ENCODE results near the gene PGAP6.

PGAP6 gene

GRCh38 chr16:371515-372301, 10.1 kb downstream of the PGAP6 start:
- Histone ChIP-seq H3K27me3 (no peaks in the 10 kb centered on the region), H3K27ac (peak overlapping the region; percentile 76 to 79), H3K36me3 (peaks cover 31 to 84% (median 66%) of the 10 kb centered on the region in 3 donors), H3K4me1 (peaks cover 6 to 19% (median 16%) of the 10 kb centered on the region in 4 donors), H3K4me3 (no peak overlapping the region), H3K9me3 (no peaks in the 10 kb centered on the region)
- intact Hi-C loops (cut with DNase I; ENCODE audit: low total_unique reads), result no loop called here
- peak in 1 of 2 donors; percentile 68 for DNase-seq
- TF ChIP-seq CTCF (IDR thresholded peaks at IDR 0.05), result no peak

- H3K4me3 ChIP-seq, result peak overlapping the region; percentile 62 to 65
- peaks cover 28 to 84% (median 63%) of the 10 kb centered on the region in 3 donors for H3K36me3 ChIP-seq
- no peak for TF ChIP-seq CTCF (IDR thresholded peaks at IDR 0.05)
- H3K27me3 ChIP-seq, result no peaks in the 10 kb centered on the region
- H3K9me3 ChIP-seq, result no peaks in the 10 kb centered on the region
- peak overlapping the region; percentile 76 to 79 for H3K27ac ChIP-seq
- peaks cover 6 to 19% (median 16%) of the 10 kb centered on the region in 4 donors for H3K4me1 ChIP-seq
- intact Hi-C loops (cut with DNase I; ENCODE audit: low total_unique reads), result no loop called here
- no peak for DNase-seq
Measured at GRCh38 chr16:370979-371514, 10.7 kb downstream of the PGAP6 start.

GRCh38 chr16:370443-370842, 11.3 kb downstream of the PGAP6 start, which contains the start of gene MRPL28:
Gene MRPL28, minus strand, starts transcription at chr16:370538. Its CDS starts 320 bp downstream, at chr16:370218.
- Histone ChIP-seq H3K9me3 (no peaks in the 10 kb centered on the region), H3K27me3 (no peaks in the 10 kb centered on the region), H3K4me3 (peak within 1 kb of the TSS; percentile 62 to 65), H3K36me3 (peaks cover 25 to 79% (median 59%) of the 10 kb centered on the region in 3 donors), H3K27ac (peak within 1 kb of the TSS; percentile 76 to 79), H3K4me1 (peaks cover 6 to 19% (median 16%) of the 10 kb centered on the region in 4 donors)
- intact Hi-C loops (cut with DNase I; ENCODE audit: low total_unique reads), result no loop called here
- peak; percentile 95 to 97 for DNase-seq
- TF ChIP-seq CTCF (IDR thresholded peaks at IDR 0.05), result no peak

GRCh38 chr16:369866-370436, 11.8 kb downstream of the PGAP6 start:
- peaks cover 0 to under 1% of the 10 kb centered on the region in 2 donors for H3K27me3 ChIP-seq

More at GRCh38 chr16:369866-370436, 11.8 kb downstream of the PGAP6 start:
- peak overlapping the region; percentile 76 to 79 for H3K27ac ChIP-seq
- H3K4me3 ChIP-seq, result peak overlapping the region; percentile 62 to 65
- intact Hi-C loops (cut with DNase I; ENCODE audit: low total_unique reads), result no loop called here
- TF ChIP-seq CTCF (IDR thresholded peaks at IDR 0.05), result no peak
- H3K4me1 ChIP-seq, result peaks cover 6 to 19% (median 16%) of the 10 kb centered on the region in 4 donors
- no peaks in the 10 kb centered on the region for H3K9me3 ChIP-seq
- peaks cover 25 to 74% (median 55%) of the 10 kb centered on the region in 3 donors for H3K36me3 ChIP-seq
- no peak for DNase-seq
